HCT116 (cell line): Measurements from ENCODE around the gene NCBP2.

Experiments
- CTCF ChIP-seq, 3 experiments: fragments of 200-600 bp in 1 of 3; sonication (generic) in 1 of 3; IDR thresholded peaks in 2 of 3; conservative IDR thresholded peaks in 1 of 3; 2 replicates each; pipeline ENCODE4 v1.5.1; 2012 to 2017; ENCODE audit warnings: low read depth in 2 of 3, low read length in 2 of 3, antibody characterized with exemption in 1 of 3, borderline replicate concordance in 1 of 3, control low read depth in 1 of 3, mild to moderate bottlenecking in 1 of 3, mixed read lengths in 1 of 3, mixed run types in 1 of 3, moderate library complexity in 1 of 3; ENCODE audit not compliant: insufficient read depth in 1 of 3
- EGR1 ChIP-seq: IDR thresholded peaks from 2 replicates; pipeline ENCODE4 v1.6.1; 2012; ENCODE audit warnings: low read depth
- EZH2phosphoT487 ChIP-seq: fragments of 200-600 bp; IDR thresholded peaks from 2 replicates; pipeline ENCODE4 v1.6.1; 2018; ENCODE audit warnings: antibody characterized with exemption, borderline replicate concordance
- POLR2AphosphoS5 ChIP-seq: IDR thresholded peaks from 2 replicates; pipeline ENCODE4 v1.6.1; 2011; ENCODE audit warnings: mild to moderate bottlenecking, low read depth, low read length, moderate library complexity
- SIN3A ChIP-seq: IDR thresholded peaks from 2 replicates; pipeline ENCODE4 v1.6.1; 2012; ENCODE audit warnings: low read depth
- TCF7L2 ChIP-seq: IDR thresholded peaks from 2 replicates; pipeline ENCODE4 v1.7.0; 2011; ENCODE audit warnings: borderline replicate concordance, inconsistent platforms; ENCODE audit not compliant: insufficient read depth, insufficient read length; ENCODE audit errors: extremely low read depth

- TF ChIP-seq POLR2AphosphoS5 (no peak), CTCF (IDR thresholded peaks at IDR 0.05 in 2 of 3, conservative IDR thresholded peaks at IDR 0.05 in 1 of 3; ENCODE audit: borderline replicate concordance in 1 of 3, insufficient read depth in 1 of 3, low read depth in 2 of 3, low read length in 2 of 3) (no peak), EZH2phosphoT487 (no peak), TCF7L2 (no peak), EGR1 (no peak), SIN3A (no peak)
Measured at GRCh38 chr3:196983186-196983585, 40.9 kb upstream of the NCBP2 start.
